ENCODE measurements around the gene UBE2QL1. TPM values are rescaled to one million over a fixed set of nuclear protein-coding genes. Genes with fewer than 3 reads are reported as not detected.

UBE2QL1 gene
- total RNA-seq, 1 experiment from 2014 or later = not detected

DNA sequence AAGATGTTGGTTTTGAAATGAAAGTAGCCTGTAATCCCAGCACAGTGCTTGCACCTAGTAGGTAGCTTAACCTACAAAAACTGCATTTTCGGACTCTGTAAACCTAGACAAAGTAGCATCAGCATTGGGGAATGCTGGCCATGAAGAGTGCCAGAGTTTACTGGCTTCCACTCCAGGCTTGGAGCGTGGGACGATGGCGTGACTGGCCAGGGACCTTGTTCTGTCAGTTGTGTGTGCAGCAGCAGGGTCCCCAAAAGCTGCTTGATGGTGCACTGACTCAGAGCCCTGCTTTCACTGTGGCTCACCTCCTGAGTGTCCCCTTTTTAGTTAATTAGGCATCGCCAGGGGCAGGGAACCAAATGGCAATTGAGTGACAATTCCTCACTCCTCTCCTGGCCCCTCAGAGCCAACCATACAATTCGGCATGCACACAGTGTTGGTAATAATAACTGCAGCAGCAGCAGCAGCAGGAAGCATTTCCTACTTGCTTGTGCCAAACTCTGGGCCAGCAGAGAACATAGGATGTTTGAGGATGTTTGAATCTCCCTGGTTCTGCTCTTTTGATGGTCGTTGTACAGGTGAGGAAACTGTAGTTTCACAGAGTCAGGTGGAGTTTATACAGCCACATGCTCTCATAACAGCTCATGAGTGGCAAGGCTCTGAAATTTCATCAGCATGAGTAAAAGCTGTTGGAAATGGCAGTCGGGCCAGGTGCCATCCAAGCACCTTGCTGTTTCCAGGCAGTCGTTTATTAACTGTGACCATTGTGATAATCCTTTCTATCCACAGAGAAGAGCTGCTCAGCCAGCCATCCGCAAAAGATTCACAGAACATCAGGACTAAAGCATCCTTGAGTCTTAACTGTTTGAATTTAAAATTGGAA is 4.2 kb downstream of the UBE2QL1 start:
- ATAC-seq = no peak

More for the DNA sequence above, 4.2 kb downstream of the UBE2QL1 start:
- Histone ChIP-seq H3K27ac (ENCODE audit: low read depth, low read length) (no peak overlapping the region), H3K27me3 (ENCODE audit: insufficient read depth, low read length) (peaks cover 48% of the 10 kb centered on the region), H3K79me2 (ENCODE audit: insufficient read depth, low read length) (no peaks in the 10 kb centered on the region), H3K4me1 (ENCODE audit: control insufficient read depth in 1 of 2, insufficient read depth in 2 of 2, low read length in 2 of 2) (no peaks in the 10 kb centered on the region), H3K9me2 (ENCODE audit: insufficient read depth) (no peaks in the 10 kb centered on the region), H4K20me1 (ENCODE audit: insufficient read depth) (no peaks in the 10 kb centered on the region), H3K36me3 (ENCODE audit: control insufficient read depth in 1 of 2, insufficient read depth in 2 of 2, low read length in 2 of 2) (no peaks in the 10 kb centered on the region), H3K4me2 (ENCODE audit: low read length) (no peak overlapping the region), H3K9me3 (ENCODE audit: control insufficient read depth in 1 of 2, insufficient read depth in 1 of 2, low read depth in 1 of 2, low read length in 2 of 2) (peaks cover 0 to 4% of the 10 kb centered on the region in 2 experiments; a peak in 1 of 4 replicates), H3K4me3 (replicated peaks in 1 of 2; ENCODE audit: low read depth in 1 of 2, low read length in 2 of 2) (no peak overlapping the region), H2AFZ (ENCODE audit: low read depth, low read length, poor library complexity, severe bottlenecking) (no peak overlapping the region), H3K9ac (ENCODE audit: low read length) (no peak overlapping the region)
- no TSS peak for BruUV-seq (replicated peaks)
- DNase-seq (ENCODE audit: low read depth, low spot score) = no peak
- RAD21 ChIA-PET (ENCODE audit: low non-redundant PET in 1 of 2, low total read pairs in 2 of 2, uncharacterized antibody in 2 of 2, unreplicated experiment in 2 of 2) = no interaction called here
- POLR2A ChIA-PET = no interaction called here
- TF ChIP-seq ZNF274 (IDR thresholded peaks at IDR 0.05; ENCODE audit: low read depth, low read length) (no peak), FOSL1 (IDR thresholded peaks at IDR 0.05; ENCODE audit: low read depth) (no peak), ZBTB33 (IDR thresholded peaks at IDR 0.05; ENCODE audit: extremely low read depth, insufficient replicate concordance, low read length) (no peak), SIN3A (IDR thresholded peaks at IDR 0.05; ENCODE audit: low read depth) (no peak), EZH2phosphoT487 (IDR thresholded peaks at IDR 0.05; ENCODE audit: borderline replicate concordance) (no peak), POLR2AphosphoS5 (IDR thresholded peaks at IDR 0.05; ENCODE audit: low read depth, low read length) (no peak), EGR1 (IDR thresholded peaks at IDR 0.05; ENCODE audit: low read depth) (no peak), SP1 (IDR thresholded peaks at IDR 0.05; ENCODE audit: low read depth) (no peak), CEBPB (IDR thresholded peaks at IDR 0.05; ENCODE audit: low read depth) (no peak), CTCF (IDR thresholded peaks at IDR 0.05 in 2 of 3, conservative IDR thresholded peaks at IDR 0.05 in 1 of 3; ENCODE audit: borderline replicate concordance in 1 of 3, insufficient read depth in 1 of 3, low read depth in 2 of 3, low read length in 2 of 3) (no peak), POLR2A (IDR thresholded peaks at IDR 0.05; ENCODE audit: borderline replicate concordance, extremely low read depth, insufficient read depth, insufficient read length) (no peak), ELF1 (IDR thresholded peaks at IDR 0.05; ENCODE audit: borderline replicate concordance, low read depth) (no peak), TCF7L2 (IDR thresholded peaks at IDR 0.05; ENCODE audit: borderline replicate concordance, extremely low read depth, insufficient read depth, insufficient read length) (no peak), EZH2 (IDR thresholded peaks at IDR 0.05) (no peak), MAX (IDR thresholded peaks at IDR 0.05) (no peak), YY1 (IDR thresholded peaks at IDR 0.05; ENCODE audit: extremely low read depth, insufficient replicate concordance, low read depth, low read length) (no peak), ZFX (IDR thresholded peaks at IDR 0.05) (no peak)
- TF ChIP-seq, protein P1, sequence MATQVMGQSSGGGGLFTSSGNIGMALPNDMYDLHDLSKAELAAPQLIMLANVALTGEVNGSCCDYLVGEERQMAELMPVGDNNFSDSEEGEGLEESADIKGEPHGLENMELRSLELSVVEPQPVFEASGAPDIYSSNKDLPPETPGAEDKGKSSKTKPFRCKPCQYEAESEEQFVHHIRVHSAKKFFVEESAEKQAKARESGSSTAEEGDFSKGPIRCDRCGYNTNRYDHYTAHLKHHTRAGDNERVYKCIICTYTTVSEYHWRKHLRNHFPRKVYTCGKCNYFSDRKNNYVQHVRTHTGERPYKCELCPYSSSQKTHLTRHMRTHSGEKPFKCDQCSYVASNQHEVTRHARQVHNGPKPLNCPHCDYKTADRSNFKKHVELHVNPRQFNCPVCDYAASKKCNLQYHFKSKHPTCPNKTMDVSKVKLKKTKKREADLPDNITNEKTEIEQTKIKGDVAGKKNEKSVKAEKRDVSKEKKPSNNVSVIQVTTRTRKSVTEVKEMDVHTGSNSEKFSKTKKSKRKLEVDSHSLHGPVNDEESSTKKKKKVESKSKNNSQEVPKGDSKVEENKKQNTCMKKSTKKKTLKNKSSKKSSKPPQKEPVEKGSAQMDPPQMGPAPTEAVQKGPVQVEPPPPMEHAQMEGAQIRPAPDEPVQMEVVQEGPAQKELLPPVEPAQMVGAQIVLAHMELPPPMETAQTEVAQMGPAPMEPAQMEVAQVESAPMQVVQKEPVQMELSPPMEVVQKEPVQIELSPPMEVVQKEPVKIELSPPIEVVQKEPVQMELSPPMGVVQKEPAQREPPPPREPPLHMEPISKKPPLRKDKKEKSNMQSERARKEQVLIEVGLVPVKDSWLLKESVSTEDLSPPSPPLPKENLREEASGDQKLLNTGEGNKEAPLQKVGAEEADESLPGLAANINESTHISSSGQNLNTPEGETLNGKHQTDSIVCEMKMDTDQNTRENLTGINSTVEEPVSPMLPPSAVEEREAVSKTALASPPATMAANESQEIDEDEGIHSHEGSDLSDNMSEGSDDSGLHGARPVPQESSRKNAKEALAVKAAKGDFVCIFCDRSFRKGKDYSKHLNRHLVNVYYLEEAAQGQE (IDR thresholded peaks at IDR 0.05; ENCODE audit: low read depth) = no peak
- TF ChIP-seq, protein P2, sequence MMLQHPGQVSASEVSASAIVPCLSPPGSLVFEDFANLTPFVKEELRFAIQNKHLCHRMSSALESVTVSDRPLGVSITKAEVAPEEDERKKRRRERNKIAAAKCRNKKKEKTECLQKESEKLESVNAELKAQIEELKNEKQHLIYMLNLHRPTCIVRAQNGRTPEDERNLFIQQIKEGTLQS (IDR thresholded peaks at IDR 0.05) = no peak
- CTCF ChIA-PET = no interaction called here
- intact Hi-C loops (cut with micrococcal nuclease) = no loop called here

Data from HCT116 (cell line).